ENCODE measurements around the gene ARL10.

The ARL10 gene

GRCh38 chr5:176339304-176339703 lies 26.0 kb upstream of the ARL10 start:
- no peak for TF ChIP-seq CTCF (IDR thresholded peaks at IDR 0.05; ENCODE audit: insufficient read depth, low read depth, low read length, missing control alignments)
- DNase-seq (ENCODE audit: low read depth) = no peak
- no peak overlapping the region for H3K4me3 ChIP-seq (ENCODE audit: low read depth, low read length)

GRCh38 chr5:176341325-176342157 lies 23.7 kb upstream of the ARL10 start:
- no peak for DNase-seq (ENCODE audit: low read depth)
- no peak for TF ChIP-seq CTCF (IDR thresholded peaks at IDR 0.05; ENCODE audit: insufficient read depth, low read depth, low read length, missing control alignments)
- no peak overlapping the region for H3K4me3 ChIP-seq (ENCODE audit: low read depth, low read length)

- DNase-seq (ENCODE audit: low read depth) = no peak
- TF ChIP-seq CTCF (IDR thresholded peaks at IDR 0.05; ENCODE audit: insufficient read depth, low read depth, low read length, missing control alignments) = no peak
- H3K4me3 ChIP-seq (ENCODE audit: low read depth, low read length) = no peak overlapping the region
Observed at GRCh38 chr5:176342158-176342483, 23.2 kb upstream of the ARL10 start.

GRCh38 chr5:176342766-176343458 lies 22.4 kb upstream of the ARL10 start:
- no peak for DNase-seq (ENCODE audit: low read depth)
- H3K4me3 ChIP-seq (ENCODE audit: low read depth, low read length) = no peak overlapping the region
- TF ChIP-seq CTCF (IDR thresholded peaks at IDR 0.05; ENCODE audit: insufficient read depth, low read depth, low read length, missing control alignments) = no peak

DNA sequence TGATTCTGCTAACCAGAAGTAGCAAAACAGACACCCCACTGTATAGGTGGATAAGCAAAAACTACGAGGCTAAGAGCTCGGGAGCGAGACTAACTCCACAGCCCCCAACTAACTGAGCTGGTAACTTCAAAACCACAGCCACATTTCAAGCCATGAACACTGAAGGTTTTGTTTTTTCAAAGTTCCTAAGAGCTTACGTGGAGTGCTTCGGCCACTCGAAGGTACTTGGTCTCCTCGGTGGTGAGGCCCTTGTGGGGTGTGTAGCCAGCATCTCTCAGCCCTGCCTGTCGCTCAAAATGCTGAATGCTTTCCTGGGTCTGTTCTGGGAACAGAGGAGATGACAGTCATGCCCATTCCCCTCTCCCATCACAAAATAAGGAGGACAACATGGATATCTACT lies 14.9 kb upstream of the ARL10 start:
- no peak overlapping the region for H3K4me3 ChIP-seq (ENCODE audit: low read depth, low read length)
- DNase-seq (ENCODE audit: low read depth) = no peak
- TF ChIP-seq CTCF (IDR thresholded peaks at IDR 0.05; ENCODE audit: insufficient read depth, low read depth, low read length, missing control alignments) = no peak

GRCh38 chr5:176352116-176352878 lies 13.0 kb upstream of the ARL10 start:
- H3K4me3 ChIP-seq (ENCODE audit: low read depth, low read length) = no peak overlapping the region
- TF ChIP-seq CTCF (IDR thresholded peaks at IDR 0.05; ENCODE audit: insufficient read depth, low read depth, low read length, missing control alignments) = no peak
- peak; percentile 66 for DNase-seq (ENCODE audit: low read depth)

Measured in GM12865 (cell line).